HepG2 (cell line): ENCODE results near the gene NFATC2. TPM values are rescaled to one million over a fixed set of nuclear protein-coding genes. Genes with fewer than 3 reads are reported as not detected.

Source experiments
- ATAC-seq: fragments of 200-7000 bp; cut with Tn5 transposase; 3 replicates; pipeline ENCODE4 v1.9.1; 2020; ENCODE audit warnings: mild to moderate bottlenecking, moderate library complexity
- BruUV-seq: library from RNA; stranded (reverse); fragments of 400-500 nt; replicated peaks from 2 replicates; lab custom pipeline; 2021; lab: Mats Ljungman, UMichigan
- CTCF ChIA-PET: fragments of 300-600 bp; formaldehyde crosslinking; extraction: SDS; loops from one replicate; lab custom pipeline; 2021; ENCODE audit warnings: low total read pairs, inconsistent platforms, low intra/inter-chr PET ratio; lab: Yijun Ruan, JAX
- POLR2A ChIA-PET: fragments of 350-600 bp; sonication (Branson Sonifier 250); formaldehyde crosslinking; loops from one replicate; lab custom pipeline; 2020; ENCODE audit warnings: antibody characterized with exemption, inconsistent platforms; lab: Yijun Ruan, JAX
- DNase-seq: peaks from one replicate; pipeline ENCODE4 v3.0.0-alpha.2; 2015; ENCODE audit warnings: low spot score
- FAIRE-seq: peaks from 3 replicates; lab custom pipeline; 2011; peaks lifted over from hg19 to GRCh38; lab: Jason Lieb, UNC
- H2AFZ ChIP-seq: one replicate; pipeline ENCODE4 v1.6.1; 2011; ENCODE audit warnings: low read length, inconsistent platforms
- H3K27ac ChIP-seq: fragments of 300-600 bp; 3 replicates; pipeline ENCODE4 v1.8.0; 2011; ENCODE audit warnings: mixed run types, mild to moderate bottlenecking, mixed read lengths, low read length, inconsistent platforms; ENCODE audit not compliant: insufficient read depth; ENCODE audit errors: extremely low read length
- H3K27me3 ChIP-seq, 2 experiments: fragments of 200-600 bp in 1 of 2; 2 replicates in 1 of 2; 3 replicates in 1 of 2; pipeline versions ENCODE4 v1.6.0 to v1.8.0; 2011; ENCODE audit warnings: low read length in 2 of 2, mild to moderate bottlenecking in 2 of 2, moderate library complexity in 2 of 2, inconsistent platforms in 1 of 2; ENCODE audit not compliant: insufficient read depth in 2 of 2, control insufficient read depth in 1 of 2
- H3K36me3 ChIP-seq, 2 experiments: fragments of 200-600 bp in 1 of 2; replicated peaks in 1 of 2; 2 replicates in 1 of 2; 3 replicates in 1 of 2; pipeline versions ENCODE4 v1.5.1 to v1.8.0; 2011; ENCODE audit warnings: low read length in 2 of 2, inconsistent platforms in 1 of 2; ENCODE audit not compliant: insufficient read depth in 2 of 2, control insufficient read depth in 1 of 2
- H3K4me1 ChIP-seq: 2 replicates; pipeline ENCODE4 v1.5.1; 2012; ENCODE audit warnings: low read length, inconsistent platforms; ENCODE audit not compliant: insufficient read depth
- H3K4me2 ChIP-seq: 2 replicates; pipeline ENCODE4 v1.6.0; 2011; ENCODE audit warnings: low read depth, low read length, inconsistent platforms
- H3K4me3 ChIP-seq, 3 experiments: fragments of 200-600 bp in 1 of 3; sonication (generic), shearing (Covaris generic) in 1 of 3; replicated peaks in 1 of 3; 2 replicates each; pipeline ENCODE4 v1.5.1; 2011 to 2016; ENCODE audit warnings: low read length in 3 of 3, inconsistent platforms in 2 of 3, low read depth in 2 of 3, mild to moderate bottlenecking in 2 of 3, control low read depth in 1 of 3, mixed read lengths in 1 of 3; ENCODE audit not compliant: insufficient read depth in 1 of 3
- H3K79me2 ChIP-seq: one replicate; pipeline ENCODE4 v1.6.1; 2011; ENCODE audit warnings: low read length, inconsistent platforms; ENCODE audit not compliant: insufficient read depth
- H3K9ac ChIP-seq: 2 replicates; pipeline ENCODE4 v1.6.0; 2011; ENCODE audit warnings: mild to moderate bottlenecking, low read depth, low read length, inconsistent platforms; ENCODE audit not compliant: insufficient read depth
- H3K9me3 ChIP-seq: 2 replicates; pipeline ENCODE4 v1.5.1; 2012; ENCODE audit warnings: mild to moderate bottlenecking, low read length
- H4K20me1 ChIP-seq: 2 replicates; pipeline ENCODE4 v1.6.0; 2011; ENCODE audit warnings: inconsistent platforms, mild to moderate bottlenecking, low read length, moderate library complexity; ENCODE audit not compliant: insufficient read depth
- CCDC6 ChIP-seq: sonication (generic); formaldehyde crosslinking; IDR thresholded peaks from 2 replicates; pipeline ENCODE4 v1.8.1; 2022; ENCODE audit warnings: mild to moderate bottlenecking, missing genetic modification reagents, moderate library complexity
- FOSL2 ChIP-seq: sonication (generic); formaldehyde crosslinking; IDR thresholded peaks from 2 replicates; pipeline ENCODE4 v1.4.0; 2020; ENCODE audit warnings: missing genetic modification reagents
- FOXA1 ChIP-seq, 2 experiments: fragments of 450-650 bp in 1 of 2; sonication (generic) in 1 of 2; formaldehyde crosslinking in 1 of 2; IDR thresholded peaks; 2 replicates each; pipeline versions ENCODE4 v1.4.0 to v1.6.1; 2016 to 2020; ENCODE audit warnings: missing genetic modification reagents in 1 of 2
- FOXK2 ChIP-seq: fragments of 450-650 bp; IDR thresholded peaks from 2 replicates; pipeline ENCODE4 v1.6.1; 2016
- SAFB2 ChIP-seq: sonication (generic); formaldehyde crosslinking; IDR thresholded peaks from 2 replicates; pipeline ENCODE4 v1.5.1; 2020; ENCODE audit warnings: missing genetic modification reagents, low read depth, mild to moderate bottlenecking, borderline replicate concordance
- TBL1XR1 ChIP-seq: fragments of 150-350 bp; IDR thresholded peaks from 2 replicates; pipeline ENCODE4 v1.6.1; 2014; ENCODE audit warnings: borderline replicate concordance, low read length; ENCODE audit not compliant: partially characterized antibody
- TGIF2 ChIP-seq: IDR thresholded peaks from 2 replicates; pipeline ENCODE4 v1.6.1; 2016; ENCODE audit warnings: control low read depth, missing compliant biosample characterization
- WGBS: methylation state at CpG from one replicate; pipeline ENCODE4 v1.1.6; 2017; ENCODE audit warnings: low lambda C conversion rate; 5-methylcytosine and 5-hydroxymethylcytosine counted together
- in situ Hi-C: cut with HindIII; loops from 2 replicates; pipeline ENCODE4 v1.10.0; 2017; ENCODE audit warnings: low pct_unique_long_range_greater_than_20kb; ENCODE audit not compliant: extremely low pct_ligation_motif_present
- intact Hi-C: fragments of 100-400 bp; cut with micrococcal nuclease; formaldehyde crosslinking; loops from one replicate; pipeline ENCODE4 v1.10.0; 2022; ENCODE audit not compliant: unreplicated experiment
- polyA plus RNA-seq, 8 experiments: library from polyadenylated mRNA; depleted of rRNA in 3 of 8; stranded (reverse) in 7 of 8; unstranded in 1 of 8; fragments of >200 nt; fragmentation: Illumina TruSeq in 4 of 8; extraction: Trizol in 4 of 8; gene quantifications; 2 replicates each; pipeline versions ENCODE4 v1.2.1 to v1.2.3, GENCODE V29; 2011 to 2016; ENCODE audit warnings: low read depth in 4 of 8, missing spikeins in 1 of 8, mixed read lengths in 1 of 8; ENCODE audit not compliant: insufficient read depth in 1 of 8
- total RNA-seq, 5 experiments: library from RNA; depleted of rRNA; stranded (reverse); fragments of >200 nt; fragmentation: Illumina TruSeq; extraction: Trizol; gene quantifications; 2 replicates each; pipeline ENCODE4 v1.2.3, GENCODE V29; 2016; ENCODE audit warnings: low read depth in 1 of 5
- TF ChIP-seq, protein P1 (sequence below): fragments of 450-650 bp; IDR thresholded peaks from 2 replicates; pipeline ENCODE4 v1.6.1; 2016
- TF ChIP-seq, protein P2 (sequence below): sonication (generic); formaldehyde crosslinking; IDR thresholded peaks from 2 replicates; pipeline ENCODE4 v1.4.0; 2020; ENCODE audit warnings: mild to moderate bottlenecking, missing genetic modification reagents

Gene NFATC2
- total and polyA plus RNA-seq, 2 of the 13 experiments (the other 11 are each of a cell fraction or from before 2014, with no cell fraction given) = 1.9 to 3.3 TPM

DNA sequence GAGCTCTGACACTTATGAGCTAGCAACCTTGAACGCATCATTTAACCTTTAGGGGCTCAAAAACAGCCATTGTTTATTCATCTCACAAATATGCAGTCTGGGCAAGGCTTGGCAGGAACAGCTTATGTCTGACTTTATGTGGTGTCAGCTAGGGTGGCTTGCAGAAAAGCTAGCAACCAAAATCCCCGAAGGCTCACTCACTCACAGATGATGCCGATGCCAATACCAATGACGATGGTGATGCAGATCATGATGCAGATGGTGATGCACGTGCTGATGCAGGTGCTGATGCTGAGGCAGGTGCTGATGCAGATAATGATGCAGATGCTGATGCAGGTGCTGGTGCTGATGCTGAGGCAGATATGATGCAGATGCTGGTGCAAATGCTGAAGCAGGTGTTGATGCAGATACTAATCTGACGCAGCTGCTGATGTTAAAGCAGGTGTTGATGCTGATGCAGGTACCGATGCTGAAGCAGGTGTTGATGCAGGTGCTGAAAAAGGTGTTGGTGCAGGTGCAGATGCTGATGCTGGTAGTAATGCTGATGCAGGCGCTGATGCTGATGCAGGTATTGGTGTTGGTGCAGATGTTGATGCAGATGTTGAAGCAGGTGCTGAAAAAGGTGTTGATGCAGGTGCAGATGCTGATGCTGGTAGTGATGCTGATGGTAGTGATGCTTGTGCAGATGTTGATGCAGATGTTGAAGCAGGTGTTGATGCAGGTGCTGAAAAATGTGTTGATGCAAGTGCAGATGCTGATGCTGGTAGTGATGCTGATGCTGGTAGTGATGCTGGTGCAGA, 195.6 kb downstream of the NFATC2 start:
- FAIRE-seq = no peak
- Histone ChIP-seq H4K20me1 (no peaks in the 10 kb centered on the region), H3K9me3 (no peaks in the 10 kb centered on the region), H3K27me3 (peaks cover 0 to 30% of the 10 kb centered on the region in 2 experiments; a peak in 4 of 5 replicates), H3K4me2 (no peak overlapping the region), H3K36me3 (no peaks in the 10 kb centered on the region), H2AFZ (no peak overlapping the region), H3K4me1 (no peaks in the 10 kb centered on the region), H3K9ac (no peak overlapping the region), H3K4me3 (no peak overlapping the region), H3K27ac (no peak overlapping the region), H3K79me2 (no peaks in the 10 kb centered on the region)
- intact Hi-C loops = no loop called here
- no peak for DNase-seq
- WGBS = 9% methylated on average over 8 of the region's 8 CpGs
- TF ChIP-seq, protein P1, sequence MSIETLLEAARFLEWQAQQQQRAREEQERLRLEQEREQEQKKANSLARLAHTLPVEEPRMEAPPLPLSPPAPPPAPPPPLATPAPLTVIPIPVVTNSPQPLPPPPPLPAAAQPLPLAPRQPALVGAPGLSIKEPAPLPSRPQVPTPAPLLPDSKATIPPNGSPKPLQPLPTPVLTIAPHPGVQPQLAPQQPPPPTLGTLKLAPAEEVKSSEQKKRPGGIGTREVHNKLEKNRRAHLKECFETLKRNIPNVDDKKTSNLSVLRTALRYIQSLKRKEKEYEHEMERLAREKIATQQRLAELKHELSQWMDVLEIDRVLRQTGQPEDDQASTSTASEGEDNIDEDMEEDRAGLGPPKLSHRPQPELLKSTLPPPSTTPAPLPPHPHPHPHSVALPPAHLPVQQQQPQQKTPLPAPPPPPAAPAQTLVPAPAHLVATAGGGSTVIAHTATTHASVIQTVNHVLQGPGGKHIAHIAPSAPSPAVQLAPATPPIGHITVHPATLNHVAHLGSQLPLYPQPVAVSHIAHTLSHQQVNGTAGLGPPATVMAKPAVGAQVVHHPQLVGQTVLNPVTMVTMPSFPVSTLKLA = 0 out of 2 replicates have a peak, but pooled peaks have one; percentile 21
- no peak for TF ChIP-seq CCDC6 (CRISPR knock-in tag)
- peak; percentile 41; the same call in 1 of the 2 replicates for TF ChIP-seq FOXK2
- TF ChIP-seq FOXA1 (IDR thresholded peaks at IDR 0.05) = 0 out of 2 replicates have a peak, but pooled peaks have one; percentile 36
- TF ChIP-seq FOXA1 (CRISPR knock-in tag; IDR thresholded peaks at IDR 0.05) = no peak
- ATAC-seq = no peak
- ChIA-PET CTCF (no interaction called here), POLR2A (no interaction called here)
- no TSS peak for BruUV-seq
- in situ Hi-C loops = no loop called here

DNA sequence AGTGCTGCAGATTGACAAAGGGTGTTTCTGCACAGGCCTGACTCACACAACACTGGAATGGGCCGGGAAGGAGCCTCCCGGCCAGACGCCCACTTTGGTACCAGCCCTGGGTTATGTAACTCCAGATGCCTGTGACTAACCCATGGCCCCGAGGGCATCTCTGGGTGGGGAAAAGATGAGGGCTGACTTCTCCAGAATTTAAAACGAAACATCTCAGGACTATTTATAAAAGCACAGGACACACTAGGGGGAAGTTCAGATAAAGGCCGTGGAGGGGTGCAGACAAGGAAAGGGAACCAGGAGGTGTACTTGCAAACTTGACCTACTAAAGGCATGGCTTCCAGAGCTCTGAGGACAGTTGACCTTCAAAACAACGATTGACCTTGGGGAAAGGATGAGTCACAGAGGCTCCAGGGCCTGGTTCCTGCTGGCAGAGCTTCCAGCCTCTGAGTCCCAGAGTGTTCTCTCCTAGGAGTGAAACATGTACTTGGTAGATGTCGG, 196.9 kb downstream of the NFATC2 start:
- Histone ChIP-seq H3K4me2 (no peak overlapping the region), H4K20me1 (no peaks in the 10 kb centered on the region), H3K9me3 (no peaks in the 10 kb centered on the region)
- no peak for ATAC-seq
- TF ChIP-seq, protein P2, sequence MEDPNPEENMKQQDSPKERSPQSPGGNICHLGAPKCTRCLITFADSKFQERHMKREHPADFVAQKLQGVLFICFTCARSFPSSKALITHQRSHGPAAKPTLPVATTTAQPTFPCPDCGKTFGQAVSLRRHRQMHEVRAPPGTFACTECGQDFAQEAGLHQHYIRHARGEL (CRISPR knock-in tag) = no peak
- TF ChIP-seq FOSL2 = peak; percentile 51; the same call in 1 of the 2 replicates
- no peak for TF ChIP-seq TGIF2 (CRISPR knock-in tag)
- no peak for TF ChIP-seq SAFB2 (CRISPR knock-in tag)
- TF ChIP-seq TBL1XR1 = no peak
- TF ChIP-seq, all 625 proteins: peak for 1
- DNase-seq (no peak), FAIRE-seq (no peak)
- WGBS = 5% methylated on average over 8 of the region's 8 CpGs
- ChIA-PET POLR2A (no interaction called here), CTCF (no interaction called here)
- Histone ChIP-seq H3K4me3 (no peak overlapping the region), H3K27ac (no peak overlapping the region), H3K79me2 (no peaks in the 10 kb centered on the region), H3K4me1 (no peaks in the 10 kb centered on the region), H3K9ac (no peak overlapping the region), H2AFZ (no peak overlapping the region), H3K36me3 (no peaks in the 10 kb centered on the region), H3K27me3 (peaks cover 0 to 35% of the 10 kb centered on the region in 2 experiments; a peak in 4 of 5 replicates)
- intact Hi-C loops = no loop called here
- no TSS peak for BruUV-seq
- in situ Hi-C loops = no loop called here
